ENCODE data around the gene ILF3. TPM values are rescaled to one million over a fixed set of nuclear protein-coding genes. Genes with fewer than 3 reads are reported as not detected.

The ILF3 gene
- total RNA-seq: 100 to 1,000 TPM; 326 to 333 TPM

DNA sequence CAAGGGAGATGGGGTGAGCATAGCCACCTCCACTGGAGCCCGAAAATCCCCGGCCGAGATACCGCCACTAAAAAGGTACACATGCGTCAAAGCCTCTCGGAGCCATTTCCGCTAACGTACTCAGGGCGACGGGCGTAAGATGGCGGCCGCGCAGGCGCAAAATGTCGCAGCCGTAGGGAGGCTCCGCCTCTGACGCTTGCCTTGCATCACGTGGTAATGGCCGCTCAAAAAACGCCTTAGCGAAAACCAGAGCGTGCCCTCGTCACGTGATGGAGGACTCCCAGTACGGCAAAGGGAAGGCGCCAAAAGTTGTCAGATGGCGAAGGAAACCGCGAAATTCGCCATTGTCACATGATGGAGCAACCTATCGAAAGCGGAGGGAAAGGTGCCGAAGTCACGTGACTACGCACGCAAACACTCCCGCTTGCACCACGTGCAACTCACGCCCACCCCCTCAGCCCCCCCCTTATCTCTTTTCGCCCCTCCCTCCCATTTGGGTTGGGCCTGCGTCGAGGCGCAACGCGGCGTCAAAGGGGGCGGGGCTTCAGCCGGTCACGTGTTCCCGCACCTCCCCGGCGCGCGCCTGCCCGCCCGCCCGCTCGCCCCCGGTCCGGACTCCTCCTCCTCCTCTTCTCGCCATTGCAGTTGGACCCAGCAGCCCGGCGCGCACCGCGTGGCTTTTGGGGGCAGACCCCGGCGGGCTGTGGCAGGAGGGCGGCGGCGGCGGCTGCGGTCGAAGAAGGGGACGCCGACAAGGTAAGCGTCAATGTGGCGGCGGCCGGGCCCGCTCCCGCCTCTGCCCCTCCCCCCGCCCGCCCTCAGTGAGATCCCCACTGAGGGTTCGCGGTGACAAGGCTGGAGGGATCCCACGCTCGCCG, at the start of gene ILF3:
Gene ILF3, plus strand, starts transcription at position 615 of the 878 bp plus-strand sequence. CDS start 16,260 bp downstream, outside the sequence.

DNA sequence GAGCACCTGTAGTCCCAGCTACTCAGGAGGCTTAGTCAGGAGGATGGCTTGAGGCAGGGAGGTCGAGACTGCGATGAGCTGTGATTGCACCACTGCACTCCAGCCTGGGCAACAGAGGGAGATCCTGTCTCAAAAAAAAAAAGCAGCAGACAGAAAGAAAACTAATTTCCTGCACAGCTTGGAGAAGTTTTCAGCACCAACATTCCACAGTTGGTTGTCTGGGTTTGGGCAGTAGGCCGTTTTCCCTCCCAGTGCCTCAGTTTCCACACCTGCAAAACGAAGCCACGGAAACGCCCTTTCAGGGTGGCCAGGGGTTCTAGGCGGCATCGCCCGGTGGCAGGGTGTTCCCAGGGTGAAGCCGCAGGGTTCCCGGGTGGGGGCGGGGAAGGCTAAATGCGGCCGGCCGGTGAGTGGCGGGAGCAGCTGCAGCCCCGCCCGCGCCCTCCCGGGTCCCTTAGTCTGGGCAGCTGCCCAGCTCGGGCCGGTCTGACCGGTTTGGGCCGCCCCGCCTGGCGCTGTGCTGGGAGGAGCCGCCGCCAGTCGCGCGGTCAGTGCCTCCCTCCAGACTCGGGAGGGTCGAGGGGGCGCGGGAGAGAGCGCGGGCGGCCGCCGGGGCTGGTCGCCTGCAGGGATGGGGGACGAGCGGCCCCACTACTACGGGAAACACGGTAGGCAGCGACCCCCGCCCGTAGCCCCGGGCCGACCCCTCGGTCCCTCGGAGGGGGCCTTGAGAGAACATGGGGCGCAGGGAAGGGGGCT, 29.0 kb upstream of the ILF3 start, which contains the start of gene SLC44A2:
Gene SLC44A2, plus strand, starts transcription at position 551 of the 759 bp plus-strand sequence. Its CDS starts 81 bp downstream, at position 632.

DNA sequence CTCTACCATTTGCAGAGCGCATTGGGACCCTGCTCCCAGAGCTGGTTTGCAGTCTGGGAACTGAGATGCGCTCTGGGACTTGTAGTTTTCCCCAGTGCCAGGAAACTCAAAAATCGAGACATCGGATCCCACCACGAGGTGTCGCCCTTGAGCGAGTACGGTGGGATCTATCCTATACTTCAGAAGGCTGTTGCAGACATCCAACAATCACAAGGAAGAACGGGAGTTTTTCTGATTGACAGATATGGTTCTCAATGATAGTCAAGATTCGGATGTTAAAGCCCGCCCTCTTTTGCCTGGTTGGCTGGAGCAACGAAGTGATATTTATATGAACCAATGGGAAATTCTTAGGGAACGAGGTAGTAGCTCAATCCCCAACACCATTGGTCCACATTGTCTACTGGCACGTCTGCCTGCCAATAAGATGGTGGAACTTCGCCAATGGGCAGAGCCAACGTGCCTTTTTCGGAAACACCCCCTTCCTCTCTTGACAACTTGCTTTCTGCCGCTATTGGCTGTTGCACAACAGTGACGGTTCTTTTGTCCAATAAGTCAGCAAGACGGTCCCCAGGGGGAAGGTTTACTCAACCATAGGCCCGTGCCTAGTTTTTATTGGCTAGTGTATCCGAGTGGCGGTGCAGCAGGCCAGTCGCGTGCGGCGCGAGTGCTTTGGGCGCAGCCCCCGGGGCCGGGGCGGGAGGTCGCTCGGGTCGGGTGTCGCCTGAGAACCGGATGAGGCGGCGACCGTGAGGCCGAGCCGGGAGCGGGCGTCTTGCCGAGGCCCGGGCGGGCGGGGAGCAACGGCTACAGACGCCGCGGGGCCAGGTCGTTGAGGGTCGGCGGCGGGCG, 63.4 kb downstream of the ILF3 start, which contains the start of gene DNM2:
Gene DNM2, plus strand, starts transcription at position 724 of the 849 bp plus-strand sequence. CDS start 164 bp downstream, outside the sequence.

Small RNAs within 50 kb of the gene (microRNA-seq; reads per million reads assigned to microRNA genes)
- not detected for gene MIR638 (ENCODE audit: borderline microRNAs expressed, borderline replicate concordance)

Other genes starting within 250 kb of the ILF3 start
- gene PDE4A, start 233.8 kb upstream of the ILF3 start, total RNA-seq: 10 to 100 TPM; 31.7 to 32.6 TPM
- gene KEAP1, start 151.0 kb upstream of the ILF3 start, total RNA-seq: 10 to 100 TPM; 80.0 to 81.0 TPM
- gene S1PR5, start 136.9 kb upstream of the ILF3 start, total RNA-seq: under 1 TPM; 0.26 to 0.35 TPM
- 10 to 100 TPM; 34.2 to 35.1 TPM for gene ATG4D, start 110.4 kb upstream of the ILF3 start, total RNA-seq
- gene KRI1, start 88.3 kb upstream of the ILF3 start, total RNA-seq: 10 to 100 TPM; 62.7 to 67.1 TPM
- 10 to 100 TPM; 68.7 to 76.2 TPM for gene CDKN2D, start 85.4 kb upstream of the ILF3 start, total RNA-seq
- not detected for gene AP1M2, start 67.0 kb upstream of the ILF3 start, total RNA-seq
- 100 to 1,000 TPM; 161 to 163 TPM for gene SLC44A2, start 28.8 kb upstream of the ILF3 start, total RNA-seq
- 10 to 100 TPM; 34.2 to 37.7 TPM for gene QTRT1, start 47.1 kb downstream of the ILF3 start, total RNA-seq
- gene DNM2, start 63.7 kb downstream of the ILF3 start, total RNA-seq: 100 to 1,000 TPM; 259 to 262 TPM
- gene TMED1, start 181.9 kb downstream of the ILF3 start, total RNA-seq: 10 to 100 TPM; 11.4 to 11.8 TPM
- gene C19orf38, start 194.1 kb downstream of the ILF3 start, total RNA-seq: 1 to 10 TPM; 3.2 to 3.3 TPM
- 10 to 100 TPM; 31.9 to 35.0 TPM for gene CARM1, start 217.2 kb downstream of the ILF3 start, total RNA-seq